Lower leg skin (tissue), 3 donors: ENCODE measurements around the gene PLXNA2.

Source experiments
- POLR2A ChIP-seq, 2 donors: fragments of 450-650 bp; IDR thresholded peaks; one replicate each; pipeline ENCODE4 v1.6.1; 2016 to 2017; ENCODE audit warnings: antibody characterized with exemption in 2 of 2, mild to moderate bottlenecking in 1 of 2, moderate library complexity in 1 of 2
- TF ChIP-seq, protein P1 (sequence below), 3 donors: fragments of 450-650 bp; IDR thresholded peaks; one replicate each; pipeline ENCODE4 v1.5.1; 2016; ENCODE audit warnings: antibody characterized with exemption in 3 of 3, mild to moderate bottlenecking in 3 of 3, moderate library complexity in 2 of 3

DNA sequence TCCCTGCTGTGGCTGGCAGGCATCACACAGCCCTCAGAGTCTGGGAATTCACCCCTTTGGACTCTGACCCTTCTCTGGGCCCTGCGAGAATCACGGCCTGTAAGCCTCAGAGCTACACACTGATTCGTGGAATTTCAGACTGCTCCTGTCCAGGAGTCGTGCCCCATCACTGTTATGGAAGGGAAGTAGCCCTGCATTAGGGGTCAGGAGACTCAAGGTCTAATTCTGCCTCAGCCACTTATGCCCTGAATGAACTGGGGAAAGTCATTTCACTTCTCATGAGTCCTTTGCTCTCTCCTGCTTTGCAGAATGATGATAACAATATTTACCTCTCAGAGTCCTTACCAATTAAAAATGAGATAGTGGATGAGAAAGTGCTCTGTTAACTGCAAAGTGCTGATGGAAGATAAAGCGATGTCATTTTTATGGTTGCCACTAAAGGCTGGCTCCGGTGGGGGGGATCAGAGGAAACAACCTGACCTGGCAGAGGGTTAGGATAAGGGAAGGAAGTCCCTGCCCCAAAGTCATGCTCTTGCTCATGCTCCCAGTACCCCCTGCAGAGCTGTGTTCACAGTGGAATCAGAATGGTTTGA, 184.7 kb downstream of the PLXNA2 start:
- TF ChIP-seq, protein P1, sequence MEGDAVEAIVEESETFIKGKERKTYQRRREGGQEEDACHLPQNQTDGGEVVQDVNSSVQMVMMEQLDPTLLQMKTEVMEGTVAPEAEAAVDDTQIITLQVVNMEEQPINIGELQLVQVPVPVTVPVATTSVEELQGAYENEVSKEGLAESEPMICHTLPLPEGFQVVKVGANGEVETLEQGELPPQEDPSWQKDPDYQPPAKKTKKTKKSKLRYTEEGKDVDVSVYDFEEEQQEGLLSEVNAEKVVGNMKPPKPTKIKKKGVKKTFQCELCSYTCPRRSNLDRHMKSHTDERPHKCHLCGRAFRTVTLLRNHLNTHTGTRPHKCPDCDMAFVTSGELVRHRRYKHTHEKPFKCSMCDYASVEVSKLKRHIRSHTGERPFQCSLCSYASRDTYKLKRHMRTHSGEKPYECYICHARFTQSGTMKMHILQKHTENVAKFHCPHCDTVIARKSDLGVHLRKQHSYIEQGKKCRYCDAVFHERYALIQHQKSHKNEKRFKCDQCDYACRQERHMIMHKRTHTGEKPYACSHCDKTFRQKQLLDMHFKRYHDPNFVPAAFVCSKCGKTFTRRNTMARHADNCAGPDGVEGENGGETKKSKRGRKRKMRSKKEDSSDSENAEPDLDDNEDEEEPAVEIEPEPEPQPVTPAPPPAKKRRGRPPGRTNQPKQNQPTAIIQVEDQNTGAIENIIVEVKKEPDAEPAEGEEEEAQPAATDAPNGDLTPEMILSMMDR (IDR thresholded peaks at IDR 0.05) = no peak
- no peak for TF ChIP-seq POLR2A (IDR thresholded peaks at IDR 0.05)
